Activated naive CD4-positive, alpha-beta T cell treated with anti-CD3 and anti-CD28 coated beads, Interleukin-2, amount 10 ng/mL, durations not matched to agents 5 hours and 36 hours (primary cell): ENCODE measurements around the gene GALNT14. TPM values are rescaled to one million over a fixed set of nuclear protein-coding genes. Genes with fewer than 3 reads are reported as not detected.

Source experiments
- total RNA-seq, 2 experiments: library from RNA; stranded (reverse); gene quantifications; one replicate each; pipeline ENCODE4 v1.2.3, GENCODE V29; 2021

GALNT14 gene
- not detected for total RNA-seq

DNA sequence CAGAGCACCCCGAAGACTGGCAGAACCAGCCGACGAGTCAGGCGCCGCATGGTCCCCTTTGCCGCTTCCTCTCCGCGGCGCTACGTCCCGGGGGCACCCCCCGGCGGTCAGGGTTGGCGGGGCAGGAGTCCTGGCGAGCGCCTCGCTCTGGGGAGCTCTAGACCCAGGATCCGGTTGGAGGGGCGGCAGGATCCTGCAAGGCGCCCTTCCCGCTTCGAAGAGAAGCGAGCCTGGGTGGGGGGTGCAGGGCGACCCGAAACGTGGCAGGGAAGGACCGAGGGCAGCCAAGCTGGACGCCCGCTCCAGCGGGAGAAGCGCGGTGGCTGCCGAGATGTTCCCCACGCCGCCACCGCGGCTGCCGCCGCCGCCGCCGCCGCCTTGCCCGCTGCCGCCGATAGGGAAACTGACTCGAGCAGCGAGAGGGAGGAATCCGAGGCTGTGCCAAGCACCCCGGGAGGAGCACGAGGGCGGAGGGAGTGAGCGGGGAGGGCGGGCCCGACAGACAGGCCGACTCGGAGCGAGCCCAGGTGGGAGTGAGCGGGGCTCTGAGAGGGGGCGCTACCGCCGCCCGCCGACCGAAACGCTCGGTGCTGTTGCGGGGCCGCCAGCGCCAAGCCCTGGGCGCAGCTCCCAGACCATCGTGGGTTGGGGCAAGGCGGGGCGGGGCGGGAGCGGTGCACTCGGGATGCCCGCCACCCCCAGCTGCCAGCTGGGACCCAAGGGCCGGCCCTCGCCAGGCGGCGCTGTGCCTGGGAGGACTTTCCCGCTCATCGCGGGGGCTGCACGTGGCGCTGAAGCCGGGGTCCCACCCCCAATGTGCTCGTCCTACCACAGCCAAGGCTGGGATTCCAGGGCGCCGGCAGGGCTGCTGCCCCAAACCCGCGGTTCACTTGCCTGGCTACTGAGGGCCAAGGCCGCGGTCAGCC is at the start of gene GALNT14:
Gene GALNT14 (minus strand): TSS at position 404 of the 926 bp plus-strand sequence. CDS start 354 bp downstream, at position 50.

Other genes with a start within 250 kb of the GALNT14 start
- gene CAPN14, start 79.1 kb upstream of the GALNT14 start, total RNA-seq: under 1 TPM in 1 of 2 experiments, not detected in 1; 0.18 TPM
- under 1 TPM; 0.43 to 0.48 TPM for gene EHD3, start 95.7 kb upstream of the GALNT14 start, total RNA-seq